Caco-2 (cell line): ENCODE results near the gene NINJ1. TPM values are rescaled to one million over a fixed set of nuclear protein-coding genes. Genes with fewer than 3 reads are reported as not detected.
A peak's percentile ranks its signal among the peaks of the same experiment; 100 is the strongest.

Experiments used
- BruUV-seq: library from RNA; stranded (reverse); fragments of 400-500 nt; replicated peaks from 2 replicates; lab custom pipeline; 2021; lab: Mats Ljungman, UMichigan
- CTCF ChIA-PET: fragments of 300-600 bp; sonication (Branson Sonifier 250); formaldehyde crosslinking; loops from one replicate; lab custom pipeline; 2022; ENCODE audit warnings: antibody characterized with exemption; lab: Charles Lee
- POLR2A ChIA-PET: fragments of 300-600 bp; sonication (Branson Sonifier 250); formaldehyde crosslinking; loops from one replicate; lab custom pipeline; 2022; ENCODE audit warnings: antibody characterized with exemption; lab: Charles Lee
- DNase-seq, 2 experiments: peaks; one replicate each; pipeline versions ENCODE4 v3.0.0 to v3.0.0-alpha.2; 2020 to 2022
- H3K27me3 ChIP-seq: replicated peaks from 2 replicates; pipeline ENCODE4 v1.6.0; 2011; ENCODE audit warnings: low read length; ENCODE audit not compliant: control insufficient read depth, insufficient read depth
- H3K36me3 ChIP-seq: 2 replicates; pipeline ENCODE4 v1.5.1; 2011; ENCODE audit warnings: low read length; ENCODE audit not compliant: control insufficient read depth, insufficient read depth
- H3K4me1 ChIP-seq: fragments of 250-450 bp; sonication (Bioruptor Pico); 2 replicates; pipeline ENCODE4 v1.5.1; 2020; ENCODE audit warnings: mild to moderate bottlenecking
- H3K4me3 ChIP-seq: 2 replicates; pipeline ENCODE4 v1.5.1; 2011; ENCODE audit warnings: low read depth, mild to moderate bottlenecking, control low read depth, low read length
- H3K9me3 ChIP-seq: fragments of 250-450 bp; sonication (Bioruptor Pico); 2 replicates; pipeline ENCODE4 v1.5.1; 2020; ENCODE audit warnings: mild to moderate bottlenecking, moderate library complexity
- H3K27ac Mint-ChIP-seq: one replicate; pipeline ENCODE4 v1.8.0; 2022; ENCODE audit warnings: mixed read lengths; ENCODE audit not compliant: unreplicated experiment
- H3K27me3 Mint-ChIP-seq: one replicate; pipeline ENCODE4 v1.8.0; 2022; ENCODE audit warnings: mixed read lengths; ENCODE audit not compliant: insufficient read depth, unreplicated experiment
- H3K36me3 Mint-ChIP-seq: one replicate; pipeline ENCODE4 v1.8.0; 2022; ENCODE audit warnings: mild to moderate bottlenecking, mixed read lengths; ENCODE audit not compliant: insufficient read depth, unreplicated experiment
- H3K4me1 Mint-ChIP-seq: one replicate; pipeline ENCODE4 v1.8.0; 2022; ENCODE audit warnings: low read depth, mixed read lengths; ENCODE audit not compliant: unreplicated experiment
- H3K4me3 Mint-ChIP-seq: one replicate; pipeline ENCODE4 v1.8.0; 2022; ENCODE audit warnings: mild to moderate bottlenecking, moderate library complexity, mixed read lengths; ENCODE audit not compliant: unreplicated experiment
- H3K9me3 Mint-ChIP-seq: one replicate; pipeline ENCODE4 v1.8.0; 2022; ENCODE audit warnings: mixed read lengths; ENCODE audit not compliant: unreplicated experiment
- CTCF ChIP-seq, 2 experiments: fragments of 200-600 bp in 1 of 2; IDR thresholded peaks; 1 replicate in 1 of 2; 2 replicates in 1 of 2; pipeline versions ENCODE4 v1.5.1 to v1.8.0; 2011 to 2022; ENCODE audit warnings: antibody characterized with exemption in 1 of 2, control low read depth in 1 of 2, inconsistent platforms in 1 of 2, low read depth in 1 of 2, low read length in 1 of 2, mild to moderate bottlenecking in 1 of 2, moderate library complexity in 1 of 2; ENCODE audit not compliant: insufficient read depth in 1 of 2, severe bottlenecking in 1 of 2, unreplicated experiment in 1 of 2
- intact Hi-C: fragments of 100-400 bp; cut with micrococcal nuclease; formaldehyde crosslinking; loops from one replicate; pipeline ENCODE4 v1.10.0; 2022; ENCODE audit not compliant: unreplicated experiment
- total RNA-seq: library from RNA; stranded (reverse); gene quantifications from 2 replicates; pipeline ENCODE4 v1.2.3, GENCODE V29; 2022

Gene NINJ1
- total RNA-seq, 1 experiment from 2014 or later, result 35.6 TPM

- no TSS peak for BruUV-seq
- H3K36me3 Mint-ChIP-seq, result peaks cover 6% of the 10 kb centered on the region
- no peaks in the 10 kb centered on the region for H3K27me3 Mint-ChIP-seq
Measured at GRCh38 chr9:93116072-93116961, 17.7 kb downstream of the NINJ1 start.

GRCh38 chr9:93115486-93116071 is 18.5 kb downstream of the NINJ1 start:
- intact Hi-C loops, result no loop called here
- ChIA-PET CTCF (interaction anchor here (0.6 kb wide), 1 partner anchor 36 kb away, joined by 3 read pairs; no protein-coding TSS in a partner anchor), POLR2A (no interaction called here)
- Mint-ChIP-seq H3K9me3 (no peaks in the 10 kb centered on the region), H3K27me3 (no peaks in the 10 kb centered on the region), H3K4me1 (no peaks in the 10 kb centered on the region), H3K27ac (no peak overlapping the region), H3K4me3 (no peak overlapping the region), H3K36me3 (peaks cover 6% of the 10 kb centered on the region)
- TF ChIP-seq CTCF (IDR thresholded peaks at IDR 0.05; ENCODE audit: insufficient read depth in 1 of 2, low read depth in 1 of 2, low read length in 1 of 2, severe bottlenecking in 1 of 2, unreplicated experiment in 1 of 2), result no peak
- Histone ChIP-seq H3K27me3 (no peaks in the 10 kb centered on the region), H3K4me3 (no peak overlapping the region), H3K4me1 (no peaks in the 10 kb centered on the region), H3K36me3 (no peaks in the 10 kb centered on the region), H3K9me3 (no peaks in the 10 kb centered on the region)
- no TSS peak for BruUV-seq
- peak in 1 of 2 experiments; percentile 5 for DNase-seq

More at GRCh38 chr9:93116072-93116961, 17.7 kb downstream of the NINJ1 start:
- Histone ChIP-seq H3K4me1 (no peaks in the 10 kb centered on the region), H3K4me3 (no peak overlapping the region), H3K27me3 (no peaks in the 10 kb centered on the region), H3K9me3 (no peaks in the 10 kb centered on the region), H3K36me3 (no peaks in the 10 kb centered on the region)
- DNase-seq, result peak in 1 of 2 experiments; percentile 9
- no peak overlapping the region for H3K4me3 Mint-ChIP-seq
- no peaks in the 10 kb centered on the region for H3K9me3 Mint-ChIP-seq
- no peak for TF ChIP-seq CTCF (IDR thresholded peaks at IDR 0.05; ENCODE audit: insufficient read depth in 1 of 2, low read depth in 1 of 2, low read length in 1 of 2, severe bottlenecking in 1 of 2, unreplicated experiment in 1 of 2)
- H3K4me1 Mint-ChIP-seq, result no peaks in the 10 kb centered on the region
- H3K27ac Mint-ChIP-seq, result no peak overlapping the region
- intact Hi-C loops, result no loop called here
- ChIA-PET POLR2A (no interaction called here), CTCF (interaction anchor here (0.6 kb wide), 1 partner anchor 36 kb away, joined by 3 read pairs; no protein-coding TSS in a partner anchor)

- no peaks in the 10 kb centered on the region for H3K9me3 ChIP-seq
- Mint-ChIP-seq H3K27ac (no peak overlapping the region), H3K4me3 (no peak overlapping the region), H3K4me1 (no peaks in the 10 kb centered on the region), H3K36me3 (peaks cover 6% of the 10 kb centered on the region), H3K9me3 (no peaks in the 10 kb centered on the region), H3K27me3 (no peaks in the 10 kb centered on the region)
- no peak overlapping the region for H3K4me3 ChIP-seq
- no peaks in the 10 kb centered on the region for H3K36me3 ChIP-seq
- TF ChIP-seq CTCF (IDR thresholded peaks at IDR 0.05; ENCODE audit: insufficient read depth in 1 of 2, low read depth in 1 of 2, low read length in 1 of 2, severe bottlenecking in 1 of 2, unreplicated experiment in 1 of 2), result no peak
- H3K4me1 ChIP-seq, result no peaks in the 10 kb centered on the region
- no TSS peak for BruUV-seq
- ChIA-PET POLR2A (no interaction called here), CTCF (no interaction called here)
- DNase-seq, result peak in 1 of 2 experiments; percentile 5
- intact Hi-C loops, result no loop called here
- no peaks in the 10 kb centered on the region for H3K27me3 ChIP-seq
Measured at GRCh38 chr9:93114984-93115335, 19.1 kb downstream of the NINJ1 start.
